H1 (cell line): ENCODE results near the gene PRR16.

Experiments
- CTCF ChIP-seq, 3 experiments: IDR thresholded peaks; 1 replicate in 2 of 3; 2 replicates in 1 of 3; pipeline versions ENCODE4 v1.5.1 to v1.6.1; 2011; ENCODE audit warnings: low read length in 3 of 3, mild to moderate bottlenecking in 3 of 3, inconsistent platforms in 2 of 3, low read depth in 1 of 3, moderate library complexity in 1 of 3; ENCODE audit not compliant: insufficient read depth in 1 of 3; ENCODE audit errors: control extremely low read depth in 1 of 3
- FOSL1 ChIP-seq: IDR thresholded peaks from 2 replicates; pipeline ENCODE4 v1.6.1; 2011; ENCODE audit warnings: mild to moderate bottlenecking, low read depth, low read length, moderate library complexity; ENCODE audit not compliant: insufficient read depth
- GABPA ChIP-seq: IDR thresholded peaks from 2 replicates; pipeline ENCODE4 v1.6.1; 2011; ENCODE audit warnings: mild to moderate bottlenecking, low read length, moderate library complexity, borderline replicate concordance; ENCODE audit not compliant: insufficient read depth
- POLR2A ChIP-seq, 2 experiments: IDR thresholded peaks; 1 replicate in 1 of 2; 2 replicates in 1 of 2; pipeline ENCODE4 v1.6.1; 2011; ENCODE audit warnings: low read depth in 2 of 2, low read length in 2 of 2, mild to moderate bottlenecking in 2 of 2; ENCODE audit errors: control extremely low read depth in 1 of 2
- RAD21 ChIP-seq, 2 experiments: IDR thresholded peaks in 1 of 2; conservative IDR thresholded peaks in 1 of 2; 2 replicates each; pipeline ENCODE4 v1.6.1; 2011; ENCODE audit warnings: low read depth in 2 of 2, low read length in 2 of 2, improper control_type of control experiment in 1 of 2, inconsistent platforms in 1 of 2, mild to moderate bottlenecking in 1 of 2, moderate library complexity in 1 of 2
- TAF1 ChIP-seq: IDR thresholded peaks from 2 replicates; pipeline ENCODE4 v1.6.1; 2011; ENCODE audit warnings: mild to moderate bottlenecking, low read depth, low read length

DNA sequence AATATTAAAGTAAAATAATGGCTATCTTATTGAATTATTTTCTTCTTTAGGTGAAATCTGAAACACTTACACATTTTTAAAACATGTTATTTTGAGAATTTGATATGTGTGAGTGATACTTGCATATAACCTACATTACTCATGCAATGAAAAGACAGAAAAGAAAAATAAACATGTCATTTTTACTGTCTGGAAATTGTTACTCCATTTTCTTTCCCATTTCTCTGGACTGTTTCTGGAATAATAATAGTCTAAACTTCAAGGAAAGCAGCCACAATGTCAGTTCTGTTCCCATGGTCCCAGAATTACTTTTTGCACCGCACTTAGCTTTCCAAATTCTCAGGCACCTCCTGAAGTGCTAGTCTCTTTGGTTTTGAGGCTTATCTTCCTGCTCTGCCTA, 145.5 kb downstream of the PRR16 start:
- TF ChIP-seq GABPA (no peak), CTCF (IDR thresholded peaks at IDR 0.05; ENCODE audit: control extremely low read depth in 1 of 3, insufficient read depth in 1 of 3, low read depth in 1 of 3, low read length in 3 of 3) (no peak), RAD21 (IDR thresholded peaks at IDR 0.05 in 1 of 2, conservative IDR thresholded peaks at IDR 0.05 in 1 of 2; ENCODE audit: low read depth in 2 of 2, low read length in 2 of 2) (no peak), TAF1 (no peak), FOSL1 (no peak), POLR2A (IDR thresholded peaks at IDR 0.05; ENCODE audit: control extremely low read depth in 1 of 2, low read depth in 2 of 2, low read length in 2 of 2) (no peak)
